Activated naive CD8-positive, alpha-beta T cell treated with anti-CD3 and anti-CD28 coated beads for 36 hours (primary cell): ENCODE results near the gene TMEM254. TPM values are rescaled to one million over a fixed set of nuclear protein-coding genes. Genes with fewer than 3 reads are reported as not detected.
"Not testable (repeated sequence)": the region's sequence is repeated elsewhere in the genome, so short reads cannot be mapped to it uniquely, and the experiment has no call there.

Experiments
- DNase-seq: peaks from one replicate; pipeline ENCODE4 v3.0.0; 2021
- H3K27ac Mint-ChIP-seq: one replicate; pipeline ENCODE4 v1.8.0; 2022; ENCODE audit warnings: mild to moderate bottlenecking, moderate library complexity, mixed read lengths
- H3K27me3 Mint-ChIP-seq: one replicate; pipeline ENCODE4 v1.8.0; 2022; ENCODE audit warnings: mild to moderate bottlenecking, mixed read lengths
- H3K36me3 Mint-ChIP-seq: one replicate; pipeline ENCODE4 v1.8.0; 2021; ENCODE audit warnings: mild to moderate bottlenecking, mixed read lengths
- H3K4me1 Mint-ChIP-seq: one replicate; pipeline ENCODE4 v1.8.0; 2021; ENCODE audit warnings: mixed read lengths
- H3K4me3 Mint-ChIP-seq: one replicate; pipeline ENCODE4 v1.8.0; 2022; ENCODE audit warnings: mild to moderate bottlenecking, moderate library complexity, mixed read lengths
- H3K9me3 Mint-ChIP-seq: one replicate; pipeline ENCODE4 v1.8.0; 2022; ENCODE audit warnings: mixed read lengths
- total RNA-seq, 2 experiments: library from RNA; stranded (reverse); gene quantifications; one replicate each; pipeline ENCODE4 v1.2.3, GENCODE V29; 2021

TMEM254 gene
- total RNA-seq, 2 experiments from 2014 or later = 11.1 to 14.7 TPM

- no peak for DNase-seq
- Mint-ChIP-seq H3K4me3 (no peak overlapping the region), H3K27me3 (peaks cover 3% of the 10 kb centered on the region), H3K4me1 (peaks cover 8% of the 10 kb centered on the region), H3K36me3 (no peaks in the 10 kb centered on the region), H3K9me3 (no peaks in the 10 kb centered on the region), H3K27ac (no peak overlapping the region)
Observed at GRCh38 chr10:80100116-80100515, 21.7 kb downstream of the TMEM254 start.

- Mint-ChIP-seq H3K27ac (no peak overlapping the region), H3K36me3 (no peaks in the 10 kb centered on the region), H3K27me3 (peaks cover 3% of the 10 kb centered on the region), H3K4me1 (peaks cover 8% of the 10 kb centered on the region), H3K9me3 (no peaks in the 10 kb centered on the region), H3K4me3 (no peak overlapping the region)
- DNase-seq = no peak
Observed at GRCh38 chr10:80100861-80101695, 22.6 kb downstream of the TMEM254 start.

- no peak for DNase-seq
- H3K4me3 Mint-ChIP-seq = no peak overlapping the region
Observed at GRCh38 chr10:80104066-80104926, 25.8 kb downstream of the TMEM254 start.

GRCh38 chr10:80108576-80109239 lies 30.2 kb downstream of the TMEM254 start:
- no peak for DNase-seq
- Mint-ChIP-seq H3K4me1 (peaks cover 8% of the 10 kb centered on the region), H3K9me3 (peaks cover 15% of the 10 kb centered on the region), H3K27ac (no peak overlapping the region), H3K27me3 (no peaks in the 10 kb centered on the region), H3K36me3 (no peaks in the 10 kb centered on the region), H3K4me3 (no peak overlapping the region)

More at GRCh38 chr10:80104066-80104926, 25.8 kb downstream of the TMEM254 start:
- Mint-ChIP-seq H3K27ac (no peak overlapping the region), H3K9me3 (peaks cover 9% of the 10 kb centered on the region), H3K36me3 (no peaks in the 10 kb centered on the region), H3K27me3 (peaks cover under 1% of the 10 kb centered on the region), H3K4me1 (peaks cover 8% of the 10 kb centered on the region)

GRCh38 chr10:80110986-80111385 lies 32.5 kb downstream of the TMEM254 start:
- DNase-seq = no peak
- H3K27ac Mint-ChIP-seq = no peak overlapping the region
- H3K4me1 Mint-ChIP-seq = no peaks in the 10 kb centered on the region

GRCh38 chr10:80118669-80119068 lies 40.2 kb downstream of the TMEM254 start:
- Mint-ChIP-seq H3K4me1 (no peaks in the 10 kb centered on the region), H3K27me3 (peaks cover 9% of the 10 kb centered on the region), H3K36me3 (no peaks in the 10 kb centered on the region), H3K9me3 (no peaks in the 10 kb centered on the region), H3K27ac (no peak overlapping the region), H3K4me3 (no peak overlapping the region)
- no peak for DNase-seq

More at GRCh38 chr10:80110986-80111385, 32.5 kb downstream of the TMEM254 start:
- Mint-ChIP-seq H3K9me3 (peaks cover 15% of the 10 kb centered on the region), H3K4me3 (no peak overlapping the region), H3K36me3 (no peaks in the 10 kb centered on the region), H3K27me3 (no peaks in the 10 kb centered on the region)

- no peaks in the 10 kb centered on the region for H3K36me3 Mint-ChIP-seq
- H3K4me3 Mint-ChIP-seq = no peak overlapping the region
- H3K27ac Mint-ChIP-seq = no peak overlapping the region
- DNase-seq = no peak
- H3K4me1 Mint-ChIP-seq = no peaks in the 10 kb centered on the region
- peaks cover 9% of the 10 kb centered on the region for H3K27me3 Mint-ChIP-seq
- H3K9me3 Mint-ChIP-seq = no peaks in the 10 kb centered on the region
Observed at GRCh38 chr10:80122110-80122710, 43.7 kb downstream of the TMEM254 start.

GRCh38 chr10:80122746-80123145 lies 44.3 kb downstream of the TMEM254 start:
- Mint-ChIP-seq H3K4me3 (no peak overlapping the region), H3K27ac (no peak overlapping the region), H3K9me3 (no peaks in the 10 kb centered on the region), H3K4me1 (no peaks in the 10 kb centered on the region), H3K36me3 (no peaks in the 10 kb centered on the region), H3K27me3 (peaks cover 9% of the 10 kb centered on the region)
- no peak for DNase-seq

GRCh38 chr10:80126876-80127275 lies 48.4 kb downstream of the TMEM254 start:
- no peaks in the 10 kb centered on the region for H3K36me3 Mint-ChIP-seq
- no peak overlapping the region for H3K4me3 Mint-ChIP-seq
- no peaks in the 10 kb centered on the region for H3K9me3 Mint-ChIP-seq
- no peak overlapping the region for H3K27ac Mint-ChIP-seq
- no peaks in the 10 kb centered on the region for H3K4me1 Mint-ChIP-seq
- DNase-seq = no peak
- peaks cover 16% of the 10 kb centered on the region for H3K27me3 Mint-ChIP-seq

- Mint-ChIP-seq H3K27ac (no peak overlapping the region), H3K36me3 (no peaks in the 10 kb centered on the region), H3K4me3 (no peak overlapping the region), H3K9me3 (no peaks in the 10 kb centered on the region), H3K4me1 (peaks cover 3% of the 10 kb centered on the region), H3K27me3 (peaks cover 40% of the 10 kb centered on the region)
- no peak for DNase-seq
Observed at GRCh38 chr10:80131499-80131901, 53.0 kb downstream of the TMEM254 start.

GRCh38 chr10:80132299-80133139 lies 54.1 kb downstream of the TMEM254 start, which contains the start of gene PLAC9:
PLAC9 (plus strand) TSS chr10:80132730; CDS start chr10:80132763, 33 bp downstream.
- Mint-ChIP-seq H3K4me3 (peak within 1 kb of the TSS; percentile 26), H3K27me3 (peaks cover 40% of the 10 kb centered on the region)

GRCh38 chr10:80133206-80133605 lies 54.7 kb downstream of the TMEM254 start:
- Mint-ChIP-seq H3K27ac (no peak overlapping the region), H3K4me1 (peaks cover 3% of the 10 kb centered on the region), H3K4me3 (peak overlapping the region; percentile 26), H3K27me3 (peaks cover 40% of the 10 kb centered on the region), H3K36me3 (no peaks in the 10 kb centered on the region), H3K9me3 (no peaks in the 10 kb centered on the region)
- no peak for DNase-seq

More at GRCh38 chr10:80132299-80133139, 54.1 kb downstream of the TMEM254 start, which contains the start of gene PLAC9:
- Mint-ChIP-seq H3K27ac (no peak within 1 kb of the TSS), H3K4me1 (peaks cover 3% of the 10 kb centered on the region), H3K36me3 (no peaks in the 10 kb centered on the region), H3K9me3 (no peaks in the 10 kb centered on the region)
- no peak for DNase-seq

- not testable (repeated sequence) for H3K36me3 Mint-ChIP-seq, H3K4me1 Mint-ChIP-seq, H3K27ac Mint-ChIP-seq, DNase-seq, H3K4me3 Mint-ChIP-seq, H3K9me3 Mint-ChIP-seq
- peaks cover 40% of the 10 kb centered on the region for H3K27me3 Mint-ChIP-seq
Observed at GRCh38 chr10:80133687-80134086, 55.2 kb downstream of the TMEM254 start.

- Mint-ChIP-seq H3K4me3 (no peak overlapping the region), H3K4me1 (peaks cover 3% of the 10 kb centered on the region), H3K27ac (no peak overlapping the region), H3K36me3 (no peaks in the 10 kb centered on the region), H3K27me3 (peaks cover 34% of the 10 kb centered on the region), H3K9me3 (no peaks in the 10 kb centered on the region)
- no peak for DNase-seq
Observed at GRCh38 chr10:80136134-80136571, 57.7 kb downstream of the TMEM254 start.
